ENCODE measurements around the gene GAS2.
"Not testable (repeated sequence)": the region's sequence is repeated elsewhere in the genome, so short reads cannot be mapped to it uniquely, and the experiment has no call there.

GAS2 gene

GRCh38 chr11:22640862-22641261 is 25.5 kb upstream of the GAS2 start:
- Histone ChIP-seq H3K27ac (ENCODE audit: low read depth, low read length) (no peak overlapping the region), H3K4me1 (ENCODE audit: control insufficient read depth in 5 of 5, insufficient read depth in 5 of 5, low read length in 5 of 5) (no peaks in the 10 kb centered on the region), H3K9me3 (ENCODE audit: control insufficient read depth in 5 of 5, low read length in 5 of 5) (no peaks in the 10 kb centered on the region), H3K9ac (ENCODE audit: low read length in 5 of 5) (no peak overlapping the region), H3K27me3 (ENCODE audit: control insufficient read depth in 5 of 5, insufficient read depth in 4 of 5, low read length in 5 of 5) (no peaks in the 10 kb centered on the region), H3K4me3 (ENCODE audit: low read depth in 1 of 5, low read length in 5 of 5) (no peak overlapping the region), H3K36me3 (ENCODE audit: control insufficient read depth in 5 of 5, insufficient read depth in 5 of 5, low read length in 5 of 5) (no peaks in the 10 kb centered on the region)

DNA sequence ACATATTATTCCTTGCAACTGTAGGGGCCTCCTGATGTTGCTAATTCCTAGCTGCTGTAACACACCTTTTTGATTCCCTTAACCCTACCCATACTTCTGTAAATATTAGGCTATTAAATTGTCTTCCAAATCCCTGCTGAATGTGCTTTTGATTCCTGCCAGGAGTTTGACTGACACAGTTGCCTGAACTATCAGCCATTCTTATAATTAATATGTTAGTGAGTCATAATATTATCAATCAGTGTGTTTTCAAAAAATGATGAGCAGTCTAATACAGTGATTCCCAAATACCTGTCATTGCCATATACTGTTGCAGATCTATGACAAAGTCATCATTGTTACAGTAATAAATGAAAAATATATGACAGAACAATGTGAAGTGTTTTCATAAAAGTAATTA is 24.9 kb upstream of the GAS2 start:
- Histone ChIP-seq H3K4me3 (ENCODE audit: low read depth in 1 of 5, low read length in 5 of 5) (no peak overlapping the region), H3K9ac (ENCODE audit: low read length in 5 of 5) (no peak overlapping the region), H3K36me3 (ENCODE audit: control insufficient read depth in 5 of 5, insufficient read depth in 5 of 5, low read length in 5 of 5) (no peaks in the 10 kb centered on the region), H3K9me3 (ENCODE audit: control insufficient read depth in 5 of 5, low read length in 5 of 5) (no peaks in the 10 kb centered on the region), H3K4me1 (ENCODE audit: control insufficient read depth in 5 of 5, insufficient read depth in 5 of 5, low read length in 5 of 5) (no peaks in the 10 kb centered on the region), H3K27me3 (ENCODE audit: control insufficient read depth in 5 of 5, insufficient read depth in 4 of 5, low read length in 5 of 5) (no peaks in the 10 kb centered on the region), H3K27ac (ENCODE audit: low read depth, low read length) (no peak overlapping the region)

GRCh38 chr11:22652346-22652745 is 14.1 kb upstream of the GAS2 start:
- not testable (repeated sequence) for H3K27ac ChIP-seq (ENCODE audit: low read depth, low read length); H3K9ac ChIP-seq (ENCODE audit: low read length in 5 of 5); H3K36me3 ChIP-seq (ENCODE audit: control insufficient read depth in 5 of 5, insufficient read depth in 5 of 5, low read length in 5 of 5); H3K27me3 ChIP-seq (ENCODE audit: control insufficient read depth in 5 of 5, insufficient read depth in 4 of 5, low read length in 5 of 5); H3K9me3 ChIP-seq (ENCODE audit: control insufficient read depth in 5 of 5, low read length in 5 of 5); H3K4me1 ChIP-seq (ENCODE audit: control insufficient read depth in 5 of 5, insufficient read depth in 5 of 5, low read length in 5 of 5); H3K4me3 ChIP-seq (ENCODE audit: low read depth in 1 of 5, low read length in 5 of 5)

DNA sequence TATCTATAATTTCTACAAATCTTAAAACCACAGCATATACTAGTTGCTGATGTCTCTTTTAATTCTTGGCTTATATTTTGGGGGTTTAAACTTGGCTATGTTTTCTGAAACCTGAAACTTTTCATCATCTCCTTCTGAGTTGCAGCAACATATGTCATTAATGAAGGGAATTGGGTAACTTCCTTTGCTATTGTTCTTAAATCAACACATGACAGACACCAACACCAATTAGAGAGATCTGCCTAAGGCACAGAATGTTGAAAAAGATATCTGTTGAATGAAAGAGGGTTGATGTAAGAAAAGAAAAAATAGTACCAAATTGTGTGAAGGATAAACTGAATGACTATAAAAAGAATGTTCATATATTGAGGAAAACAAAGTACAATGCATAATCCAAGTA is 10.3 kb upstream of the GAS2 start:
- Histone ChIP-seq H3K9me3 (ENCODE audit: control insufficient read depth in 5 of 5, low read length in 5 of 5) (no peaks in the 10 kb centered on the region), H3K4me3 (ENCODE audit: low read depth in 1 of 5, low read length in 5 of 5) (no peak overlapping the region), H3K27me3 (ENCODE audit: control insufficient read depth in 5 of 5, insufficient read depth in 4 of 5, low read length in 5 of 5) (no peaks in the 10 kb centered on the region), H3K27ac (ENCODE audit: low read depth, low read length) (no peak overlapping the region), H3K9ac (ENCODE audit: low read length in 5 of 5) (no peak overlapping the region), H3K36me3 (ENCODE audit: control insufficient read depth in 5 of 5, insufficient read depth in 5 of 5, low read length in 5 of 5) (no peaks in the 10 kb centered on the region), H3K4me1 (ENCODE audit: control insufficient read depth in 5 of 5, insufficient read depth in 5 of 5, low read length in 5 of 5) (no peaks in the 10 kb centered on the region)

DNA sequence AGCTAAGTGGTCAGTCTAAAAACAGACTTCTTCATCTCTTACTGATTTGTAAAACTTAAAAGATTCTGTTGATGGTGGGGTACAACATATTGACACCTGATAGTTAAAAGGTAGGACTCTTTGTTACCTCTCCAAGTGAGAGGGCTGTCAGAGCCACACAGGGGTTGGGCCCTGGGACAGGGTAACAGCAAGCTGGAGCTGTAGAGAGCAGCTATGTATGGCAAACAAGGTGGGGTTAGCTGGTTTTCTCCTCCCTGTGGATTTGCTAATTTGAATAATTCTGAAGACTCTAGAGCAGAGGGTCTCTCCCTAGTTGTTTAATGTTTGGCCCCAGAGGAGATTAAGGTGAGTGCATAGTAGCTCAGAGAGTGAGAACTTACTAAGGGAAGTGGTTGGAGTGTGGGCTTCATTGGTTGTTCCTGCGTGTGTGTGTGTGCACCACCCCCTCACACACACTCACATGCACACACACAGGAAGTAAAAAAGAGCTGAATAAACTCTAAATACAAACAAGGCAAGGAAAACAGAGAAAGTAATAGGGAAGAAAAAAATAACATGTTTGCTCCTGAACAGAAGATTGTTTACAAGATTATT is 9.2 kb upstream of the GAS2 start:
- H3K36me3 ChIP-seq (ENCODE audit: control insufficient read depth in 5 of 5, insufficient read depth in 5 of 5, low read length in 5 of 5) = no peaks in the 10 kb centered on the region
- H3K9me3 ChIP-seq (ENCODE audit: control insufficient read depth in 5 of 5, low read length in 5 of 5) = no peaks in the 10 kb centered on the region
- H3K27me3 ChIP-seq (ENCODE audit: control insufficient read depth in 5 of 5, insufficient read depth in 4 of 5, low read length in 5 of 5) = no peaks in the 10 kb centered on the region
- H3K4me3 ChIP-seq (ENCODE audit: low read depth in 1 of 5, low read length in 5 of 5) = no peak overlapping the region
- H3K4me1 ChIP-seq (ENCODE audit: control insufficient read depth in 5 of 5, insufficient read depth in 5 of 5, low read length in 5 of 5) = no peaks in the 10 kb centered on the region
- H3K27ac ChIP-seq (ENCODE audit: low read depth, low read length) = no peak overlapping the region
- no peak overlapping the region for H3K9ac ChIP-seq (ENCODE audit: low read length in 5 of 5)

DNA sequence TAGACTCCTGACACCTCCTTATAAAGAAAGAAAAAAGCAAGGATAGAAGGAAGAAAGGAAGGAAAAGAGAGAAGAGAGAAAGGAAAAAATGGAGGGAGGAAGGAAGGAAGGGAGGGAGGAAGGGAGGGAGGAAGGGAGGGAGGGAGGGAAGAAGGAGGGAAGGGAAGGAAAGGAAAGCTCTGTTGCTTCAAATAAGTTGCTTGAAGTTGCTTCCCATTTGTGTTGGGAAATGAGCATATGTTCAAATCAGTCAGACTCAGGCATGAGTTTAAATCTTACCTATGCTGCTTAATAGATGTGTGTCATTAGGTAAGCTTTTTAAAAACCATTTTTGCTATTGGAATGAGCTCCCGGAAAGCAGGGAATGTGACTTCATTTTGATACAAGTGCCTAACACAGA is 6.6 kb upstream of the GAS2 start:
- H3K4me1 ChIP-seq (ENCODE audit: control insufficient read depth in 5 of 5, insufficient read depth in 5 of 5, low read length in 5 of 5) = no peaks in the 10 kb centered on the region
- no peaks in the 10 kb centered on the region for H3K9me3 ChIP-seq (ENCODE audit: control insufficient read depth in 5 of 5, low read length in 5 of 5)
- no peak overlapping the region for H3K9ac ChIP-seq (ENCODE audit: low read length in 5 of 5)
- no peaks in the 10 kb centered on the region for H3K27me3 ChIP-seq (ENCODE audit: control insufficient read depth in 5 of 5, insufficient read depth in 4 of 5, low read length in 5 of 5)
- no peak overlapping the region for H3K4me3 ChIP-seq (ENCODE audit: low read depth in 1 of 5, low read length in 5 of 5)
- no peak overlapping the region for H3K27ac ChIP-seq (ENCODE audit: low read depth, low read length)
- no peaks in the 10 kb centered on the region for H3K36me3 ChIP-seq (ENCODE audit: control insufficient read depth in 5 of 5, insufficient read depth in 5 of 5, low read length in 5 of 5)

GRCh38 chr11:22666688-22667439 is 453 bp downstream of the GAS2 start:
- Histone ChIP-seq H3K9me3 (ENCODE audit: control insufficient read depth in 5 of 5, low read length in 5 of 5) (no peaks in the 10 kb centered on the region), H3K4me1 (ENCODE audit: control insufficient read depth in 5 of 5, insufficient read depth in 5 of 5, low read length in 5 of 5) (peaks cover 0 to 17% (median 13%) of the 10 kb centered on the region in 5 donors), H3K36me3 (ENCODE audit: control insufficient read depth in 5 of 5, insufficient read depth in 5 of 5, low read length in 5 of 5) (no peaks in the 10 kb centered on the region), H3K27ac (ENCODE audit: low read depth, low read length) (no peak overlapping the region), H3K9ac (ENCODE audit: low read length in 5 of 5) (peak overlapping the region in 1 of 5 donors; percentile 2), H3K27me3 (ENCODE audit: control insufficient read depth in 5 of 5, insufficient read depth in 4 of 5, low read length in 5 of 5) (peaks cover 6 to 25% (median 12%) of the 10 kb centered on the region in 5 donors), H3K4me3 (ENCODE audit: low read depth in 1 of 5, low read length in 5 of 5) (peak overlapping the region; percentile 48 to 62 (median 56))

GRCh38 chr11:22668005-22668796 is 1.8 kb downstream of the GAS2 start:
- Histone ChIP-seq H3K4me3 (ENCODE audit: low read depth in 1 of 5, low read length in 5 of 5) (no peak overlapping the region), H3K4me1 (ENCODE audit: control insufficient read depth in 5 of 5, insufficient read depth in 5 of 5, low read length in 5 of 5) (peaks cover 0 to 17% (median 13%) of the 10 kb centered on the region in 5 donors), H3K27me3 (ENCODE audit: control insufficient read depth in 5 of 5, insufficient read depth in 4 of 5, low read length in 5 of 5) (peaks cover 6 to 25% (median 12%) of the 10 kb centered on the region in 5 donors), H3K9ac (ENCODE audit: low read length in 5 of 5) (no peak overlapping the region), H3K36me3 (ENCODE audit: control insufficient read depth in 5 of 5, insufficient read depth in 5 of 5, low read length in 5 of 5) (no peaks in the 10 kb centered on the region), H3K9me3 (ENCODE audit: control insufficient read depth in 5 of 5, low read length in 5 of 5) (no peaks in the 10 kb centered on the region), H3K27ac (ENCODE audit: low read depth, low read length) (no peak overlapping the region)

GRCh38 chr11:22669368-22669767 is 3.0 kb downstream of the GAS2 start:
- no peak overlapping the region for H3K4me3 ChIP-seq (ENCODE audit: low read depth in 1 of 5, low read length in 5 of 5)

DNA sequence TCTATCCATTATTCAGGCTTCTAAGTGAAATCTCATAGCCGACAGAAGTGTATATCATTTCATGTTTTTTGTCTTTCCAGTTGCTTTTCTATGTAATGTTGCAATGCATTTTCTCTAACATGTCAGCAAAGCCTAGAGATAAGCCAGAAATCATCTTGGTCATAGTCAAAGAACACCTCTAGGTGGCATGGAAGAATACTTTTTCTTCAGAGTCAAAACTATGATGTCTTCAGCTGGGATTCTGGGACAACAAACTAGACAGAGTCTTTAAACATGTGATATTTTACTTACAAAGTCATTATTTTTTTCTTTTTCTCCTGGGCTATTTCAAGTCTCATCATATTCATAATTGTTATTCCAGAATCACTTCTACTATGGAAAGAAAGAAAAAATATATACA is 4.4 kb downstream of the GAS2 start:
- H3K27ac ChIP-seq (ENCODE audit: low read depth, low read length) = no peak overlapping the region
- no peaks in the 10 kb centered on the region for H3K36me3 ChIP-seq (ENCODE audit: control insufficient read depth in 5 of 5, insufficient read depth in 5 of 5, low read length in 5 of 5)
- peaks cover 0 to 14% (median 13%) of the 10 kb centered on the region in 5 donors for H3K4me1 ChIP-seq (ENCODE audit: control insufficient read depth in 5 of 5, insufficient read depth in 5 of 5, low read length in 5 of 5)
- H3K27me3 ChIP-seq (ENCODE audit: control insufficient read depth in 5 of 5, insufficient read depth in 4 of 5, low read length in 5 of 5) = peaks cover 4 to 25% (median 12%) of the 10 kb centered on the region in 5 donors
- H3K4me3 ChIP-seq (ENCODE audit: low read depth in 1 of 5, low read length in 5 of 5) = no peak overlapping the region
- no peaks in the 10 kb centered on the region for H3K9me3 ChIP-seq (ENCODE audit: control insufficient read depth in 5 of 5, low read length in 5 of 5)
- no peak overlapping the region for H3K9ac ChIP-seq (ENCODE audit: low read length in 5 of 5)

More at GRCh38 chr11:22669368-22669767, 3.0 kb downstream of the GAS2 start:
- no peaks in the 10 kb centered on the region for H3K36me3 ChIP-seq (ENCODE audit: control insufficient read depth in 5 of 5, insufficient read depth in 5 of 5, low read length in 5 of 5)
- no peaks in the 10 kb centered on the region for H3K9me3 ChIP-seq (ENCODE audit: control insufficient read depth in 5 of 5, low read length in 5 of 5)
- no peak overlapping the region for H3K9ac ChIP-seq (ENCODE audit: low read length in 5 of 5)
- peaks cover 0 to 17% (median 13%) of the 10 kb centered on the region in 5 donors for H3K4me1 ChIP-seq (ENCODE audit: control insufficient read depth in 5 of 5, insufficient read depth in 5 of 5, low read length in 5 of 5)
- H3K27me3 ChIP-seq (ENCODE audit: control insufficient read depth in 5 of 5, insufficient read depth in 4 of 5, low read length in 5 of 5) = peaks cover 6 to 25% (median 12%) of the 10 kb centered on the region in 5 donors
- H3K27ac ChIP-seq (ENCODE audit: low read depth, low read length) = no peak overlapping the region
